Hepatocyte (in vitro differentiated cells): ENCODE measurements around the gene HNRNPDL. TPM values are rescaled to one million over a fixed set of nuclear protein-coding genes. Genes with fewer than 3 reads are reported as not detected.

Experiments used
- DNase-seq: peaks from one replicate; pipeline ENCODE4 v3.0.0-alpha.2; 2016; ENCODE audit warnings: low spot score
- H2AFZ ChIP-seq: fragments of 200-600 bp; sonication (generic); 2 replicates; pipeline ENCODE4 v1.6.0; 2016; ENCODE audit warnings: antibody characterized with exemption, mild to moderate bottlenecking
- H3K27ac ChIP-seq: fragments of 200-600 bp; sonication (generic); 2 replicates; pipeline ENCODE4 v1.5.1; 2016; ENCODE audit warnings: mild to moderate bottlenecking
- H3K27me3 ChIP-seq: fragments of 200-600 bp; sonication (generic); 2 replicates; pipeline ENCODE4 v1.6.1; 2016
- H3K36me3 ChIP-seq: fragments of 200-600 bp; sonication (generic); replicated peaks from 2 replicates; pipeline ENCODE4 v1.5.1; 2016; ENCODE audit warnings: low read depth; ENCODE audit not compliant: insufficient read depth
- H3K4me1 ChIP-seq: fragments of 200-600 bp; sonication (generic); 2 replicates; pipeline ENCODE4 v1.5.1; 2016; ENCODE audit warnings: mild to moderate bottlenecking, moderate library complexity; ENCODE audit not compliant: insufficient read depth
- H3K4me2 ChIP-seq: fragments of 200-600 bp; sonication (generic); 2 replicates; pipeline ENCODE4 v1.6.0; 2016
- H3K4me3 ChIP-seq: fragments of 200-600 bp; sonication (generic); 2 replicates; pipeline ENCODE4 v1.5.1; 2016; ENCODE audit warnings: mild to moderate bottlenecking
- H3K79me2 ChIP-seq: fragments of 200-600 bp; sonication (generic); 2 replicates; pipeline ENCODE4 v1.6.0; 2017; ENCODE audit warnings: mild to moderate bottlenecking
- H3K9me2 ChIP-seq: fragments of 200-600 bp; sonication (generic); replicated peaks from 2 replicates; pipeline ENCODE4 v1.6.0; 2017; ENCODE audit warnings: mild to moderate bottlenecking; ENCODE audit not compliant: insufficient read depth
- H3K9me3 ChIP-seq: fragments of 200-600 bp; sonication (generic); 2 replicates; pipeline ENCODE4 v1.5.1; 2016; ENCODE audit warnings: low read depth, mild to moderate bottlenecking
- H4K20me1 ChIP-seq: fragments of 200-600 bp; sonication (generic); 2 replicates; pipeline ENCODE4 v1.6.0; 2016; ENCODE audit warnings: mild to moderate bottlenecking; ENCODE audit not compliant: insufficient read depth, poor library complexity, severe bottlenecking
- EZH2 ChIP-seq: fragments of 200-600 bp; sonication (generic); IDR thresholded peaks from 2 replicates; pipeline ENCODE4 v1.6.1; 2016; ENCODE audit warnings: antibody characterized with exemption, mild to moderate bottlenecking, borderline replicate concordance
- EZH2phosphoT487 ChIP-seq: fragments of 200-600 bp; sonication (generic); IDR thresholded peaks from one replicate; pipeline ENCODE4 v1.6.1; 2018; ENCODE audit warnings: antibody characterized with exemption, mild to moderate bottlenecking, low read depth, moderate library complexity; ENCODE audit not compliant: unreplicated experiment, severe bottlenecking
- WGBS: methylation state at CpG from one replicate; pipeline ENCODE4 v1.1.6; 2016; ENCODE audit warnings: low lambda C conversion rate; ENCODE audit errors: missing lambda C conversion rate; 5-methylcytosine and 5-hydroxymethylcytosine counted together
- polyA plus RNA-seq: library from polyadenylated mRNA; unstranded; fragments of >200 nt; fragmentation: Nextera tagmentation; extraction: Ambion mirVana; gene quantifications from 2 replicates; pipeline ENCODE4 v1.2.1, GENCODE V29; 2016
- total RNA-seq: library from RNA; depleted of rRNA; stranded (reverse); fragments of >200 nt; gene quantifications from 2 replicates; pipeline ENCODE4 v1.2.3, GENCODE V29; 2014
- TF ChIP-seq, protein P1 (sequence below): fragments of 200-600 bp; sonication (generic); IDR thresholded peaks from 2 replicates; pipeline ENCODE4 v1.5.1; 2016; ENCODE audit warnings: antibody characterized with exemption, mild to moderate bottlenecking; ENCODE audit not compliant: poor library complexity

HNRNPDL gene
- total and polyA plus RNA-seq, 2 experiments from 2014 or later: 187 to 268 TPM

DNA sequence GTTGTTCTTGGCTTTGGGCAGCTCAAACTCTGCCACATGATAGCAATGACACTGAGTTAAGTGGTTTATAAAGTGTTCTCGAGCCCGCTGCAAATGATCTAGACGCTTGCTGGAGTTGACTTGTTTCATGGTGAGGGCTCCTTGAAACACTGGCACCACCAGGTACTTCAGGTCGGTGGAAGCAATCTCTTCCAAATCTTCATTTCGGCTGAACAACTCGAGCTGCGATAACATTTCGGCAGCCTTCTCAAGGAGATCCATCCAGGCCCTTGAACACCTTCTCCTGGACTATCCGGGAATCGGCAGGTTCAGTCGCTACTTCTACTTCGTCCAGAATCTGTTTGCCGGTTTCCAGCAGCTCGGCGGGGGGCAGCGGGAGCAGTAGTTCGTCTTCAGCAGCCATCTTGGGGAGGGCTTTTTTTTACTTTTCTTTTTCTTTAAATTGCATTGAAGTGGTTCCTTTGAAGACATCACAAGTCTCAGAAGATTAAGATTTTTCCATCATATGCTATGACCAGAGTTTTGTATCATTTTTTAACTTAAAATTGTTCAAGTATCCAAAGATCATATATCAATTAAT lies 28.0 kb downstream of the HNRNPDL start:
- Histone ChIP-seq H2AFZ (no peak overlapping the region), H3K27me3 (no peaks in the 10 kb centered on the region), H3K9me3 (no peaks in the 10 kb centered on the region), H3K79me2 (no peaks in the 10 kb centered on the region), H3K27ac (no peak overlapping the region), H4K20me1 (no peaks in the 10 kb centered on the region), H3K4me3 (no peak overlapping the region), H3K9me2 (no peaks in the 10 kb centered on the region), H3K4me1 (no peaks in the 10 kb centered on the region), H3K4me2 (no peak overlapping the region), H3K36me3 (no peaks in the 10 kb centered on the region)
- no peak for DNase-seq
- TF ChIP-seq EZH2phosphoT487 (no peak), EZH2 (no peak)
- TF ChIP-seq, protein P1, sequence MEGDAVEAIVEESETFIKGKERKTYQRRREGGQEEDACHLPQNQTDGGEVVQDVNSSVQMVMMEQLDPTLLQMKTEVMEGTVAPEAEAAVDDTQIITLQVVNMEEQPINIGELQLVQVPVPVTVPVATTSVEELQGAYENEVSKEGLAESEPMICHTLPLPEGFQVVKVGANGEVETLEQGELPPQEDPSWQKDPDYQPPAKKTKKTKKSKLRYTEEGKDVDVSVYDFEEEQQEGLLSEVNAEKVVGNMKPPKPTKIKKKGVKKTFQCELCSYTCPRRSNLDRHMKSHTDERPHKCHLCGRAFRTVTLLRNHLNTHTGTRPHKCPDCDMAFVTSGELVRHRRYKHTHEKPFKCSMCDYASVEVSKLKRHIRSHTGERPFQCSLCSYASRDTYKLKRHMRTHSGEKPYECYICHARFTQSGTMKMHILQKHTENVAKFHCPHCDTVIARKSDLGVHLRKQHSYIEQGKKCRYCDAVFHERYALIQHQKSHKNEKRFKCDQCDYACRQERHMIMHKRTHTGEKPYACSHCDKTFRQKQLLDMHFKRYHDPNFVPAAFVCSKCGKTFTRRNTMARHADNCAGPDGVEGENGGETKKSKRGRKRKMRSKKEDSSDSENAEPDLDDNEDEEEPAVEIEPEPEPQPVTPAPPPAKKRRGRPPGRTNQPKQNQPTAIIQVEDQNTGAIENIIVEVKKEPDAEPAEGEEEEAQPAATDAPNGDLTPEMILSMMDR: no peak
- 95% methylated on average over 17 of the region's 17 CpGs for WGBS

DNA sequence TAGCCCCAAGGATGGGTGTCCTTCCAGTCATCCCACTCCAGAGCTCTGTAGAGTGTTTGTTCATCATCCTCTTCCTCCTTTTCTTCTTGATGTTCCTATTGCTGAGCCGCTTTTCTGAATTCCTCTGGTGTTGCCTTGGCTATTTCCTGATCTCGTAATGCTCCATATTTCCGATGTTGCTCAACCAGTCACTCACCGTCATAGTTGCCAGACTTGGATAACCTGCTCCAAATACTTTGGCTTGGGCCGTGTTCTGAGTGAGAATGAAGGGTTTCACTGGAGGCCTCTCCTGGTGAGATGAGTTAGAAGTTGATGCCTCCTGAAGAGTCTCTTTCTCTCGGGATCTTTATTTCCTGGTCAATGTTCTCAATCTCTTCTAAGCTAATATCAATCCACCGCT lies 28.7 kb downstream of the HNRNPDL start:
- H3K36me3 ChIP-seq: no peaks in the 10 kb centered on the region
- no peaks in the 10 kb centered on the region for H3K9me2 ChIP-seq
- DNase-seq: no peak
- H3K27me3 ChIP-seq: no peaks in the 10 kb centered on the region
- no peaks in the 10 kb centered on the region for H4K20me1 ChIP-seq
- no peak overlapping the region for H2AFZ ChIP-seq
- no peak overlapping the region for H3K4me2 ChIP-seq
- H3K79me2 ChIP-seq: no peaks in the 10 kb centered on the region
- H3K4me1 ChIP-seq: no peaks in the 10 kb centered on the region
- no peak overlapping the region for H3K4me3 ChIP-seq
- no peak for TF ChIP-seq EZH2phosphoT487
- no peak for TF ChIP-seq EZH2
- TF ChIP-seq, protein P1: no peak
- no peak overlapping the region for H3K27ac ChIP-seq
- no peaks in the 10 kb centered on the region for H3K9me3 ChIP-seq
- 94% methylated on average over 7 of the region's 7 CpGs for WGBS

GRCh38 chr4:82398263-82398662 lies 32.0 kb downstream of the HNRNPDL start:
- H4K20me1 ChIP-seq: no peaks in the 10 kb centered on the region
- no peak overlapping the region for H3K27ac ChIP-seq
- no peaks in the 10 kb centered on the region for H3K79me2 ChIP-seq
- H3K4me2 ChIP-seq: no peak overlapping the region
- H3K9me3 ChIP-seq: no peaks in the 10 kb centered on the region
- TF ChIP-seq, protein P1: no peak
- TF ChIP-seq EZH2: no peak
- no peak for TF ChIP-seq EZH2phosphoT487
- no peaks in the 10 kb centered on the region for H3K36me3 ChIP-seq
- DNase-seq: no peak
- H2AFZ ChIP-seq: no peak overlapping the region
- H3K4me1 ChIP-seq: peaks cover 6% of the 10 kb centered on the region
- no peaks in the 10 kb centered on the region for H3K9me2 ChIP-seq
- H3K27me3 ChIP-seq: no peaks in the 10 kb centered on the region
- WGBS: 100% methylated on average over 1 of the region's 1 CpG
- H3K4me3 ChIP-seq: no peak overlapping the region

DNA sequence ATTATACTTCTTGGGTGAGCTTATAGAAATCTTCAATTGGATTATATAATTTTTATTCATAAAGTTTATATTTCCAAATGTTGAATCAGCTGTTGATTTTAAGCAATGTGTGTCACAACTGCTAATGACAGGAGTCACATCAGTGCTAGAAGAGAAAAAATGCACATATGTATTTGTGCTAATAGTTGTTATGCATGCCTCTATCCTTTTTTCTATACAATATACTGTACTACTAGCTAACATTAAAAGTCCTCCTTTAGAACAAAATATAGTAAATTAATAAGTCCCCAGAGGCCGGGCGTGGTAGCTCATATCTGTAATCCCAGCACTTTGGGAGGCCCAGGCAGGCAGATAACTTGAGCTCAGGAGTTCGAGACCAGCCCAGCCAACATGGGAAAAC lies 32.7 kb downstream of the HNRNPDL start:
- H3K4me1 ChIP-seq: peaks cover 6% of the 10 kb centered on the region
- no peaks in the 10 kb centered on the region for H3K9me3 ChIP-seq
- H3K27ac ChIP-seq: no peak overlapping the region
- H4K20me1 ChIP-seq: no peaks in the 10 kb centered on the region
- no peak overlapping the region for H2AFZ ChIP-seq
- TF ChIP-seq EZH2: no peak
- TF ChIP-seq, protein P1: no peak
- TF ChIP-seq EZH2phosphoT487: no peak
- 91% methylated on average over 3 of the region's 3 CpGs for WGBS
- H3K4me3 ChIP-seq: no peak overlapping the region
- no peaks in the 10 kb centered on the region for H3K79me2 ChIP-seq
- no peak overlapping the region for H3K4me2 ChIP-seq
- H3K27me3 ChIP-seq: no peaks in the 10 kb centered on the region
- no peaks in the 10 kb centered on the region for H3K36me3 ChIP-seq
- no peak for DNase-seq
- H3K9me2 ChIP-seq: no peaks in the 10 kb centered on the region
